ENCODE results near the gene ZNF787. TPM values are rescaled to one million over a fixed set of nuclear protein-coding genes. Genes with fewer than 3 reads are reported as not detected.

ZNF787 gene
- total and polyA plus RNA-seq, 2 of the 8 experiments (the other 6 are each of a cell fraction or from before 2014, with no cell fraction given), result 19.7 to 56.0 TPM

DNA sequence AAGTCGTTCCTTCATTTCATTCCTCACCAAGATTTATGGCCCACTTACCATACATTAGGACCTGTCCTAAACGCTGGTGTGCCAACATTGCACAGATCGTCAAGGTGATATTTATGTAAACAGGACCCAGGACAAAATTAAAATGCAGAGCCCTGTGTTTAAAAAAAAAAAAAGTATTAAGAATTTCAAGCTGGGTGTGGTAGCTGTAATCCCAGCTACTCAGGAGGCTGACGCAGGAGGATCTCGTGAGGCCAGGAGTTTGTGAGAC lies 13.5 kb upstream of the ZNF787 start:
- CTCF ChIA-PET (ENCODE audit: partially characterized antibody), result interaction anchor here (0.6 to 7.1 kb wide), 9 partner anchors 14 to 118 kb away, joined by 3 to 35 read pairs (median 4); partner anchors contain the start of gene ZNF787
- POLR2A ChIA-PET (ENCODE audit: partially characterized antibody), result interaction anchor here (0.5 to 2.5 kb wide), 3 partner anchors 13 to 49 kb away, joined by 3 to 9 read pairs (median 5); partner anchors contain the start of gene ZNF787
- 84% methylated on average over 5 of the region's 5 CpGs; no CpG with 5 or more reads in 1 of the 2 experiments for WGBS, 2 experiments (ENCODE audit: extremely low coverage in 1 of 2, insufficient coverage in 1 of 2, insufficient read length in 1 of 2, insufficient replicate concordance in 2 of 2, low coverage in 1 of 2, low lambda C conversion rate in 2 of 2, missing lambda C conversion rate in 1 of 2)
- H3K14ac ChIP-seq (ENCODE audit: insufficient read length), result no peak overlapping the region
- H3K4me1 ChIP-seq (replicated peaks in 1 of 4; ENCODE audit: control insufficient read depth in 3 of 4, insufficient read depth in 4 of 4, low read length in 3 of 4), result peaks cover 3 to 15% (median 7%) of the 10 kb centered on the region in 4 experiments
- H2BK12ac ChIP-seq (ENCODE audit: low read depth, low read length), result no peak overlapping the region
- DNase-seq (ENCODE audit: low read depth in 1 of 2, low spot score in 2 of 2) (no peak), FAIRE-seq (no peak)
- no peaks in the 10 kb centered on the region; the same call in 1 of the 2 replicates for H3K23me2 ChIP-seq (ENCODE audit: low read depth, low read length)
- no peak overlapping the region for H3K4ac ChIP-seq (replicated peaks; ENCODE audit: insufficient read length, low read depth, low read length)
- no peak overlapping the region for H4K91ac ChIP-seq (replicated peaks; ENCODE audit: insufficient read length, low read length)
- H3K9ac ChIP-seq (replicated peaks in 1 of 4; ENCODE audit: extremely low read depth in 1 of 4, low read depth in 3 of 4, low read length in 3 of 4), result no peak overlapping the region
- H3K4me3 ChIP-seq (ENCODE audit: extremely low read depth in 1 of 4, insufficient read depth in 2 of 4, low read depth in 3 of 4, low read length in 4 of 4), result no peak overlapping the region
- no peak overlapping the region for H2BK5ac ChIP-seq (ENCODE audit: low read depth, low read length)
- no peak overlapping the region for H2AFZ ChIP-seq (ENCODE audit: low read length)
- no peak overlapping the region for H4K5ac ChIP-seq (ENCODE audit: insufficient read length, low read depth, low read length)
- no peak overlapping the region for H3K27ac ChIP-seq (ENCODE audit: low read depth, low read length)
- no peak overlapping the region for H2BK15ac ChIP-seq (ENCODE audit: low read length)
- H3K18ac ChIP-seq (ENCODE audit: extremely low read depth, low read length), result no peak overlapping the region
- H4K8ac ChIP-seq (ENCODE audit: extremely low read depth, insufficient read depth, low read length), result no peak overlapping the region
- no peaks in the 10 kb centered on the region for H4K20me1 ChIP-seq (replicated peaks in 1 of 2; ENCODE audit: control insufficient read depth in 1 of 2, insufficient read depth in 2 of 2, low read length in 2 of 2)
- no peak overlapping the region for H3K4me2 ChIP-seq (ENCODE audit: insufficient read depth in 1 of 2, low read depth in 2 of 2, low read length in 2 of 2)
- H2BK120ac ChIP-seq (replicated peaks; ENCODE audit: low read depth, low read length), result no peak overlapping the region
- no peak overlapping the region for H3K56ac ChIP-seq (replicated peaks; ENCODE audit: insufficient read length, low read depth, low read length)
- no peak for TF ChIP-seq HDAC6 (IDR thresholded peaks at IDR 0.05; ENCODE audit: low read depth, low read length)
- no peak for TF ChIP-seq KDM4A (IDR thresholded peaks at IDR 0.05; ENCODE audit: low read depth, low read length, severe bottlenecking)
- no peak for TF ChIP-seq RXRA (IDR thresholded peaks at IDR 0.05; ENCODE audit: insufficient read depth, low read depth, low read length)
- no peak for TF ChIP-seq TBP (IDR thresholded peaks at IDR 0.05; ENCODE audit: low read depth, low read length)
- TF ChIP-seq RAD21 (IDR thresholded peaks at IDR 0.05 in 1 of 2, conservative IDR thresholded peaks at IDR 0.05 in 1 of 2; ENCODE audit: low read depth in 2 of 2, low read length in 2 of 2), result no peak
- TF ChIP-seq, protein P1, sequence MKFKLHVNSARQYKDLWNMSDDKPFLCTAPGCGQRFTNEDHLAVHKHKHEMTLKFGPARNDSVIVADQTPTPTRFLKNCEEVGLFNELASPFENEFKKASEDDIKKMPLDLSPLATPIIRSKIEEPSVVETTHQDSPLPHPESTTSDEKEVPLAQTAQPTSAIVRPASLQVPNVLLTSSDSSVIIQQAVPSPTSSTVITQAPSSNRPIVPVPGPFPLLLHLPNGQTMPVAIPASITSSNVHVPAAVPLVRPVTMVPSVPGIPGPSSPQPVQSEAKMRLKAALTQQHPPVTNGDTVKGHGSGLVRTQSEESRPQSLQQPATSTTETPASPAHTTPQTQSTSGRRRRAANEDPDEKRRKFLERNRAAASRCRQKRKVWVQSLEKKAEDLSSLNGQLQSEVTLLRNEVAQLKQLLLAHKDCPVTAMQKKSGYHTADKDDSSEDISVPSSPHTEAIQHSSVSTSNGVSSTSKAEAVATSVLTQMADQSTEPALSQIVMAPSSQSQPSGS (IDR thresholded peaks at IDR 0.05; ENCODE audit: low read length), result no peak
- no peak for TF ChIP-seq RFX5 (IDR thresholded peaks at IDR 0.05; ENCODE audit: borderline replicate concordance, low read depth, low read length)
- TF ChIP-seq CHD2 (IDR thresholded peaks at IDR 0.05; ENCODE audit: low read length), result no peak
- TF ChIP-seq CHD1 (IDR thresholded peaks at IDR 0.05; ENCODE audit: low read depth, low read length), result no peak
- no peak for TF ChIP-seq BCL11A (IDR thresholded peaks at IDR 0.05; ENCODE audit: low read depth in 2 of 2, low read length in 2 of 2)
- TF ChIP-seq FOSL1 (IDR thresholded peaks at IDR 0.05; ENCODE audit: insufficient read depth, low read depth, low read length), result no peak
- no peak overlapping the region for H2BK20ac ChIP-seq (ENCODE audit: low read length)
- H3K79me1 ChIP-seq (ENCODE audit: low read depth, low read length), result no peaks in the 10 kb centered on the region
- H3K79me2 ChIP-seq (ENCODE audit: control insufficient read depth in 1 of 2, insufficient read depth in 2 of 2, low read length in 2 of 2), result no peaks in the 10 kb centered on the region
- H3K36me3 ChIP-seq (ENCODE audit: control insufficient read depth in 2 of 4, insufficient read depth in 4 of 4, low read length in 3 of 4), result no peaks in the 10 kb centered on the region
- H2AK5ac ChIP-seq (ENCODE audit: low read depth, low read length), result no peak overlapping the region
- H3K27me3 ChIP-seq (replicated peaks in 1 of 4; ENCODE audit: control insufficient read depth in 3 of 4, extremely low read depth in 1 of 4, insufficient read depth in 3 of 4, low read length in 3 of 4), result no peaks in the 10 kb centered on the region
- H3K23ac ChIP-seq (ENCODE audit: insufficient read length), result no peak overlapping the region
- no peaks in the 10 kb centered on the region for H3K9me3 ChIP-seq (ENCODE audit: insufficient read depth in 2 of 2, low read depth in 1 of 2, low read length in 1 of 2)

Measured in H1 (cell line).